Measurements from ENCODE around the gene COL11A2. TPM values are rescaled to one million over a fixed set of nuclear protein-coding genes. Genes with fewer than 3 reads are reported as not detected.

The COL11A2 gene
- polyA plus RNA-seq, 3 donors = 0.57 TPM; not detected in 2

DNA sequence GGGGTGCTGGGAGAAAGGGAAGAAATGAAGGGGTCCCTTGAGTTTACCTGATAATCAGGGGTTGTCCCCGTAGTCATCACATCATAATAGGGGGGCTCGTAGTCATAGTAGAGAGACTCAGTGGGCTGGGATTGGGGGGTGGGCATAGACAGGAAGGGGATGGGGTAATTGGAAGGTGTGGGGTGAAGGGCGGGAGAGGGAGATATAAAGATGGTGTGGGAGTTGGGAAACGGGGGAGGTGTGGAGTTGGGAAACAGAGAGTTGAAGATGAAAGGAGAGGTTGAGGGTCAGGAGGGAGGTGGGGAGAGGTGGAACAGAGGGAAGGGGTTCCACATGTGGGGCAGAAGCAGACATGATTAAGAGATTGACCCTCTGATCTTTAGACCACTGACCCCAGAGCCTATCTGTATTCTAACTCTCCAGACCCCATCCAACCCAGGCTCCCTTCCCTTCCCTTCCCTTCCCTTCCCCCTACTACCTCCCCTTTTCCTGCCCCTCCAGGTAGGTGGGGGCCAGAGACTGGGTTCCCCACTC is 6.5 kb downstream of the COL11A2 start:
- no peaks in the 10 kb centered on the region for H3K79me2 ChIP-seq (ENCODE audit: insufficient read depth, low read length)
- H2AFZ ChIP-seq (ENCODE audit: insufficient read depth, low read depth, low read length, poor library complexity, severe bottlenecking) = no peak overlapping the region
- peaks cover 7% of the 10 kb centered on the region in 2 donors for H3K9me3 ChIP-seq (replicated peaks in 1 of 2; ENCODE audit: control insufficient read depth in 1 of 2, insufficient read depth in 1 of 2, low read length in 2 of 2)
- H3K27ac ChIP-seq (ENCODE audit: low read depth in 1 of 2, low read length in 2 of 2) = no peak overlapping the region
- peaks cover 3 to 27% of the 10 kb centered on the region in 2 donors for H3K27me3 ChIP-seq (ENCODE audit: control insufficient read depth in 2 of 2, insufficient read depth in 2 of 2, low read length in 2 of 2)
- H3K4me1 ChIP-seq (ENCODE audit: control insufficient read depth in 1 of 2, insufficient read depth in 2 of 2, low read length in 2 of 2) = peaks cover 0 to 6% of the 10 kb centered on the region in 2 donors
- H3K4me1 Mint-ChIP-seq = peaks cover 8% of the 10 kb centered on the region
- no peak overlapping the region for H3K4me3 Mint-ChIP-seq
- H3K27me3 Mint-ChIP-seq (ENCODE audit: low read depth in 3 of 3) = peaks cover 27 to 47% (median 27%) of the 10 kb centered on the region in 3 donors
- intact Hi-C loops (cut with micrococcal nuclease) = no loop called here
- TF ChIP-seq, protein P1, sequence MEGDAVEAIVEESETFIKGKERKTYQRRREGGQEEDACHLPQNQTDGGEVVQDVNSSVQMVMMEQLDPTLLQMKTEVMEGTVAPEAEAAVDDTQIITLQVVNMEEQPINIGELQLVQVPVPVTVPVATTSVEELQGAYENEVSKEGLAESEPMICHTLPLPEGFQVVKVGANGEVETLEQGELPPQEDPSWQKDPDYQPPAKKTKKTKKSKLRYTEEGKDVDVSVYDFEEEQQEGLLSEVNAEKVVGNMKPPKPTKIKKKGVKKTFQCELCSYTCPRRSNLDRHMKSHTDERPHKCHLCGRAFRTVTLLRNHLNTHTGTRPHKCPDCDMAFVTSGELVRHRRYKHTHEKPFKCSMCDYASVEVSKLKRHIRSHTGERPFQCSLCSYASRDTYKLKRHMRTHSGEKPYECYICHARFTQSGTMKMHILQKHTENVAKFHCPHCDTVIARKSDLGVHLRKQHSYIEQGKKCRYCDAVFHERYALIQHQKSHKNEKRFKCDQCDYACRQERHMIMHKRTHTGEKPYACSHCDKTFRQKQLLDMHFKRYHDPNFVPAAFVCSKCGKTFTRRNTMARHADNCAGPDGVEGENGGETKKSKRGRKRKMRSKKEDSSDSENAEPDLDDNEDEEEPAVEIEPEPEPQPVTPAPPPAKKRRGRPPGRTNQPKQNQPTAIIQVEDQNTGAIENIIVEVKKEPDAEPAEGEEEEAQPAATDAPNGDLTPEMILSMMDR (IDR thresholded peaks at IDR 0.05) = no peak
- WGBS (ENCODE audit: insufficient coverage) = 92% methylated on average over 4 of the region's 4 CpGs
- no peaks in the 10 kb centered on the region for H4K20me1 ChIP-seq (ENCODE audit: insufficient read depth, low read length)
- no peak overlapping the region for H3K9ac ChIP-seq (ENCODE audit: insufficient read depth, low read length, poor library complexity, severe bottlenecking)
- no peaks in the 10 kb centered on the region for H3K36me3 ChIP-seq (replicated peaks in 1 of 2; ENCODE audit: control insufficient read depth in 1 of 2, insufficient read depth in 2 of 2, low read length in 2 of 2)
- no peak overlapping the region for H3K4me3 ChIP-seq (replicated peaks in 1 of 3; ENCODE audit: low read depth in 2 of 3, low read length in 3 of 3)
- no peak overlapping the region for H3K4me2 ChIP-seq (replicated peaks; ENCODE audit: extremely low read depth, low read length, poor library complexity, severe bottlenecking)
- no peak overlapping the region for H3K27ac Mint-ChIP-seq
- peaks cover 12 to 13% of the 10 kb centered on the region in 2 donors for H3K36me3 Mint-ChIP-seq
- no peak for DNase-seq
- peaks cover 14 to 26% (median 19%) of the 10 kb centered on the region in 7 donors for H3K9me3 Mint-ChIP-seq

DNA sequence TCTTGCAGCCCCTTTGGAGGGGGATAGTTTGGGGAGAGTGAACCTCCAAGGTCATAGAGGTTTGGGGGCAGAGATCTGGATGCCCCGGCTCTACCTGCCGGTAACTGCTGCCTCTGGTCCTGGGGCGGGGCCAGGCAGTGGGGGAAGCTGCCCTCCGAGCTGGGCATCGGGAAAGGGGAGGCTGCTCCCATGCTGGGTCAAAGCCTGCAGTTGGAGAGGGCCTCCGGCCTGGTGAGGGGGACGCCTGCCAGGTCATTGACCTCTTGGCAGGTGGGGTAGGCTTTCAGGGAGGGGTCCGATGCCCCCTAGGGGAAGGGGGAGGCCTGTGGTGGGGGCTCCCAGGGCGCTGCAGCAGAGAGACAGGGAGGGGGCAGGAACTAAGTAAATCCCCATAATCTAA is 7.1 kb downstream of the COL11A2 start:
- Mint-ChIP-seq H3K4me3 (no peak overlapping the region), H3K9me3 (peaks cover 14 to 26% (median 19%) of the 10 kb centered on the region in 7 donors), H3K27me3 (ENCODE audit: low read depth in 3 of 3) (peaks cover 22 to 42% (median 29%) of the 10 kb centered on the region in 3 donors), H3K27ac (no peak overlapping the region), H3K36me3 (peaks cover 12 to 13% of the 10 kb centered on the region in 2 donors), H3K4me1 (peaks cover 8% of the 10 kb centered on the region)
- H3K36me3 ChIP-seq (replicated peaks in 1 of 2; ENCODE audit: control insufficient read depth in 1 of 2, insufficient read depth in 2 of 2, low read length in 2 of 2) = no peaks in the 10 kb centered on the region
- H3K27ac ChIP-seq (ENCODE audit: low read depth in 1 of 2, low read length in 2 of 2) = no peak overlapping the region
- H3K4me3 ChIP-seq (replicated peaks in 1 of 3; ENCODE audit: low read depth in 2 of 3, low read length in 3 of 3) = no peak overlapping the region
- 96% methylated on average over 7 of the region's 9 CpGs for WGBS (ENCODE audit: insufficient coverage)
- no peak overlapping the region for H3K9ac ChIP-seq (ENCODE audit: insufficient read depth, low read length, poor library complexity, severe bottlenecking)
- H3K79me2 ChIP-seq (ENCODE audit: insufficient read depth, low read length) = no peaks in the 10 kb centered on the region
- intact Hi-C loops (cut with micrococcal nuclease) = no loop called here
- H3K4me1 ChIP-seq (ENCODE audit: control insufficient read depth in 1 of 2, insufficient read depth in 2 of 2, low read length in 2 of 2) = peaks cover 0 to 6% of the 10 kb centered on the region in 2 donors
- H4K20me1 ChIP-seq (ENCODE audit: insufficient read depth, low read length) = no peaks in the 10 kb centered on the region
- TF ChIP-seq, protein P1 (IDR thresholded peaks at IDR 0.05) = no peak
- peaks cover 7% of the 10 kb centered on the region in 2 donors for H3K9me3 ChIP-seq (replicated peaks in 1 of 2; ENCODE audit: control insufficient read depth in 1 of 2, insufficient read depth in 1 of 2, low read length in 2 of 2)
- peaks cover under 1 to 22% of the 10 kb centered on the region in 2 donors for H3K27me3 ChIP-seq (ENCODE audit: control insufficient read depth in 2 of 2, insufficient read depth in 2 of 2, low read length in 2 of 2)
- DNase-seq = no peak
- no peak overlapping the region for H3K4me2 ChIP-seq (replicated peaks; ENCODE audit: extremely low read depth, low read length, poor library complexity, severe bottlenecking)
- no peak overlapping the region for H2AFZ ChIP-seq (ENCODE audit: insufficient read depth, low read depth, low read length, poor library complexity, severe bottlenecking)
